ENCODE data around the gene RBM38.

Gene RBM38

GRCh38 chr20:57400231-57400701 lies 9.1 kb downstream of the RBM38 start:
- H3K9me3 ChIP-seq (ENCODE audit: control insufficient read depth in 1 of 2, low read length in 2 of 2), result no peaks in the 10 kb centered on the region
- H3K27me3 ChIP-seq (ENCODE audit: low read depth, low read length), result no peaks in the 10 kb centered on the region
- no peak overlapping the region for H3K4me3 ChIP-seq (ENCODE audit: low read depth in 1 of 2, low read length in 2 of 2)
- peaks cover 14 to 30% of the 10 kb centered on the region in 2 donors for H3K36me3 ChIP-seq (ENCODE audit: control insufficient read depth in 1 of 2, insufficient read depth in 2 of 2, low read length in 2 of 2)
- peaks cover 13 to 94% of the 10 kb centered on the region in 2 donors for H3K4me1 ChIP-seq (ENCODE audit: control insufficient read depth in 1 of 2, insufficient read depth in 2 of 2, low read length in 2 of 2)
- peak overlapping the region; percentile 23 for H3K27ac ChIP-seq (ENCODE audit: low read length)

GRCh38 chr20:57400821-57401564 lies 9.8 kb downstream of the RBM38 start:
- Histone ChIP-seq H3K4me3 (ENCODE audit: low read depth in 1 of 2, low read length in 2 of 2) (no peak overlapping the region), H3K36me3 (ENCODE audit: control insufficient read depth in 1 of 2, insufficient read depth in 2 of 2, low read length in 2 of 2) (peaks cover 14 to 34% of the 10 kb centered on the region in 2 donors), H3K27me3 (ENCODE audit: low read depth, low read length) (no peaks in the 10 kb centered on the region), H3K9me3 (ENCODE audit: control insufficient read depth in 1 of 2, low read length in 2 of 2) (no peaks in the 10 kb centered on the region), H3K27ac (ENCODE audit: low read length) (no peak overlapping the region), H3K4me1 (ENCODE audit: control insufficient read depth in 1 of 2, insufficient read depth in 2 of 2, low read length in 2 of 2) (peaks cover 11 to 88% of the 10 kb centered on the region in 2 donors)

- peaks cover 14 to 38% of the 10 kb centered on the region in 2 donors for H3K36me3 ChIP-seq (ENCODE audit: control insufficient read depth in 1 of 2, insufficient read depth in 2 of 2, low read length in 2 of 2)
These were observed 10.3 kb downstream of the RBM38 start for GRCh38 chr20:57401565-57401918.

GRCh38 chr20:57402206-57403125 lies 11.3 kb downstream of the RBM38 start:
- H3K9me3 ChIP-seq (ENCODE audit: control insufficient read depth in 1 of 2, low read length in 2 of 2), result no peaks in the 10 kb centered on the region
- peaks cover 14 to 38% of the 10 kb centered on the region in 2 donors for H3K36me3 ChIP-seq (ENCODE audit: control insufficient read depth in 1 of 2, insufficient read depth in 2 of 2, low read length in 2 of 2)
- H3K27ac ChIP-seq (ENCODE audit: low read length), result no peak overlapping the region
- peaks cover 7 to 75% of the 10 kb centered on the region in 2 donors for H3K4me1 ChIP-seq (ENCODE audit: control insufficient read depth in 1 of 2, insufficient read depth in 2 of 2, low read length in 2 of 2)
- H3K4me3 ChIP-seq (ENCODE audit: low read depth in 1 of 2, low read length in 2 of 2), result no peak overlapping the region
- H3K27me3 ChIP-seq (ENCODE audit: low read depth, low read length), result no peaks in the 10 kb centered on the region

More at GRCh38 chr20:57401565-57401918, 10.3 kb downstream of the RBM38 start:
- H3K9me3 ChIP-seq (ENCODE audit: control insufficient read depth in 1 of 2, low read length in 2 of 2), result no peaks in the 10 kb centered on the region
- H3K4me1 ChIP-seq (ENCODE audit: control insufficient read depth in 1 of 2, insufficient read depth in 2 of 2, low read length in 2 of 2), result peaks cover 11 to 83% of the 10 kb centered on the region in 2 donors
- H3K27ac ChIP-seq (ENCODE audit: low read length), result no peak overlapping the region
- H3K4me3 ChIP-seq (ENCODE audit: low read depth in 1 of 2, low read length in 2 of 2), result no peak overlapping the region
- no peaks in the 10 kb centered on the region for H3K27me3 ChIP-seq (ENCODE audit: low read depth, low read length)

- H3K36me3 ChIP-seq (ENCODE audit: control insufficient read depth in 1 of 2, insufficient read depth in 2 of 2, low read length in 2 of 2), result peaks cover 14 to 45% of the 10 kb centered on the region in 2 donors
These were observed 12.0 kb downstream of the RBM38 start for GRCh38 chr20:57403216-57403615.

GRCh38 chr20:57404006-57404405 lies 12.8 kb downstream of the RBM38 start:
- Histone ChIP-seq H3K4me3 (ENCODE audit: low read depth in 1 of 2, low read length in 2 of 2) (no peak overlapping the region), H3K27me3 (ENCODE audit: low read depth, low read length) (no peaks in the 10 kb centered on the region), H3K4me1 (ENCODE audit: control insufficient read depth in 1 of 2, insufficient read depth in 2 of 2, low read length in 2 of 2) (peaks cover 2 to 75% of the 10 kb centered on the region in 2 donors), H3K36me3 (ENCODE audit: control insufficient read depth in 1 of 2, insufficient read depth in 2 of 2, low read length in 2 of 2) (peaks cover 19 to 52% of the 10 kb centered on the region in 2 donors), H3K9me3 (ENCODE audit: control insufficient read depth in 1 of 2, low read length in 2 of 2) (no peaks in the 10 kb centered on the region), H3K27ac (ENCODE audit: low read length) (no peak overlapping the region)

More at GRCh38 chr20:57403216-57403615, 12.0 kb downstream of the RBM38 start:
- H3K4me1 ChIP-seq (ENCODE audit: control insufficient read depth in 1 of 2, insufficient read depth in 2 of 2, low read length in 2 of 2), result peaks cover 5 to 75% of the 10 kb centered on the region in 2 donors
- no peak overlapping the region for H3K4me3 ChIP-seq (ENCODE audit: low read depth in 1 of 2, low read length in 2 of 2)
- no peaks in the 10 kb centered on the region for H3K27me3 ChIP-seq (ENCODE audit: low read depth, low read length)
- no peak overlapping the region for H3K27ac ChIP-seq (ENCODE audit: low read length)
- H3K9me3 ChIP-seq (ENCODE audit: control insufficient read depth in 1 of 2, low read length in 2 of 2), result no peaks in the 10 kb centered on the region

- H3K9me3 ChIP-seq (ENCODE audit: control insufficient read depth in 1 of 2, low read length in 2 of 2), result no peaks in the 10 kb centered on the region
- H3K27ac ChIP-seq (ENCODE audit: low read length), result no peak overlapping the region
- H3K4me1 ChIP-seq (ENCODE audit: control insufficient read depth in 1 of 2, insufficient read depth in 2 of 2, low read length in 2 of 2), result peaks cover 0 to 74% of the 10 kb centered on the region in 2 donors
- no peak overlapping the region for H3K4me3 ChIP-seq (ENCODE audit: low read depth in 1 of 2, low read length in 2 of 2)
- H3K27me3 ChIP-seq (ENCODE audit: low read depth, low read length), result no peaks in the 10 kb centered on the region
- peaks cover 19 to 56% of the 10 kb centered on the region in 2 donors for H3K36me3 ChIP-seq (ENCODE audit: control insufficient read depth in 1 of 2, insufficient read depth in 2 of 2, low read length in 2 of 2)
These were observed 13.3 kb downstream of the RBM38 start for GRCh38 chr20:57404419-57405072.

GRCh38 chr20:57405236-57406016 lies 14.2 kb downstream of the RBM38 start:
- Histone ChIP-seq H3K27ac (ENCODE audit: low read length) (no peak overlapping the region), H3K27me3 (ENCODE audit: low read depth, low read length) (no peaks in the 10 kb centered on the region), H3K4me1 (ENCODE audit: control insufficient read depth in 1 of 2, insufficient read depth in 2 of 2, low read length in 2 of 2) (peaks cover 0 to 67% of the 10 kb centered on the region in 2 donors), H3K36me3 (ENCODE audit: control insufficient read depth in 1 of 2, insufficient read depth in 2 of 2, low read length in 2 of 2) (peaks cover 18 to 58% of the 10 kb centered on the region in 2 donors), H3K9me3 (ENCODE audit: control insufficient read depth in 1 of 2, low read length in 2 of 2) (no peaks in the 10 kb centered on the region), H3K4me3 (ENCODE audit: low read depth in 1 of 2, low read length in 2 of 2) (no peak overlapping the region)

GRCh38 chr20:57407541-57407956 lies 16.4 kb downstream of the RBM38 start:
- Histone ChIP-seq H3K4me3 (ENCODE audit: low read depth in 1 of 2, low read length in 2 of 2) (no peak overlapping the region), H3K36me3 (ENCODE audit: control insufficient read depth in 1 of 2, insufficient read depth in 2 of 2, low read length in 2 of 2) (peaks cover 15 to 49% of the 10 kb centered on the region in 2 donors), H3K27me3 (ENCODE audit: low read depth, low read length) (no peaks in the 10 kb centered on the region), H3K27ac (ENCODE audit: low read length) (no peak overlapping the region), H3K4me1 (ENCODE audit: control insufficient read depth in 1 of 2, insufficient read depth in 2 of 2, low read length in 2 of 2) (peaks cover 0 to 48% of the 10 kb centered on the region in 2 donors), H3K9me3 (ENCODE audit: control insufficient read depth in 1 of 2, low read length in 2 of 2) (no peaks in the 10 kb centered on the region)

GRCh38 chr20:57408131-57408530 lies 16.9 kb downstream of the RBM38 start:
- Histone ChIP-seq H3K27me3 (ENCODE audit: low read depth, low read length) (no peaks in the 10 kb centered on the region), H3K36me3 (ENCODE audit: control insufficient read depth in 1 of 2, insufficient read depth in 2 of 2, low read length in 2 of 2) (peaks cover 15 to 45% of the 10 kb centered on the region in 2 donors)

More at GRCh38 chr20:57408131-57408530, 16.9 kb downstream of the RBM38 start:
- H3K27ac ChIP-seq (ENCODE audit: low read length), result no peak overlapping the region
- peaks cover 0 to 42% of the 10 kb centered on the region in 2 donors for H3K4me1 ChIP-seq (ENCODE audit: control insufficient read depth in 1 of 2, insufficient read depth in 2 of 2, low read length in 2 of 2)
- no peaks in the 10 kb centered on the region for H3K9me3 ChIP-seq (ENCODE audit: control insufficient read depth in 1 of 2, low read length in 2 of 2)
- no peak overlapping the region for H3K4me3 ChIP-seq (ENCODE audit: low read depth in 1 of 2, low read length in 2 of 2)

Measured in muscle layer of duodenum (tissue), 2 donors.